HL-60 (cell line): ENCODE data around the gene TOGARAM2.

ENCODE experiments used
- DNase-seq, 2 experiments: peaks; one replicate each; pipeline ENCODE4 v3.0.0-alpha.2; 2010 to 2020; ENCODE audit warnings: low read depth in 1 of 2, low spot score in 1 of 2
- H3K27ac ChIP-seq: fragments of 250-450 bp; sonication (Bioruptor Pico); replicated peaks from 2 replicates; pipeline ENCODE4 v1.5.1; 2020; ENCODE audit warnings: mild to moderate bottlenecking, moderate library complexity
- H3K27me3 ChIP-seq: fragments of 250-450 bp; sonication (Bioruptor Pico); 2 replicates; pipeline ENCODE4 v1.5.1; 2021; ENCODE audit warnings: mild to moderate bottlenecking, moderate library complexity; ENCODE audit not compliant: insufficient read depth, poor library complexity, severe bottlenecking
- H3K4me3 ChIP-seq: replicated peaks from 2 replicates; pipeline ENCODE4 v1.5.1; 2011; ENCODE audit warnings: mild to moderate bottlenecking, control low read depth, low read length; ENCODE audit not compliant: insufficient read depth
- GABPA ChIP-seq: IDR thresholded peaks from 2 replicates; pipeline ENCODE4 v1.6.1; 2012; ENCODE audit warnings: low read depth
- POLR2AphosphoS5 ChIP-seq: IDR thresholded peaks from 2 replicates; pipeline ENCODE4 v1.6.1; 2012; ENCODE audit warnings: low read depth
- SPI1 ChIP-seq: IDR thresholded peaks from 2 replicates; pipeline ENCODE4 v1.6.1; 2012; ENCODE audit warnings: low read depth, mild to moderate bottlenecking, borderline replicate concordance
- TF ChIP-seq, protein P1 (sequence below): IDR thresholded peaks from 2 replicates; pipeline ENCODE4 v1.6.1; 2012; ENCODE audit warnings: low read depth; ENCODE audit not compliant: insufficient replicate concordance
- TF ChIP-seq, protein P2 (sequence below): IDR thresholded peaks from one replicate; pipeline ENCODE4 v1.5.1; 2011; ENCODE audit warnings: low read length, control low read depth, inconsistent platforms; ENCODE audit not compliant: insufficient read depth

Gene TOGARAM2

DNA sequence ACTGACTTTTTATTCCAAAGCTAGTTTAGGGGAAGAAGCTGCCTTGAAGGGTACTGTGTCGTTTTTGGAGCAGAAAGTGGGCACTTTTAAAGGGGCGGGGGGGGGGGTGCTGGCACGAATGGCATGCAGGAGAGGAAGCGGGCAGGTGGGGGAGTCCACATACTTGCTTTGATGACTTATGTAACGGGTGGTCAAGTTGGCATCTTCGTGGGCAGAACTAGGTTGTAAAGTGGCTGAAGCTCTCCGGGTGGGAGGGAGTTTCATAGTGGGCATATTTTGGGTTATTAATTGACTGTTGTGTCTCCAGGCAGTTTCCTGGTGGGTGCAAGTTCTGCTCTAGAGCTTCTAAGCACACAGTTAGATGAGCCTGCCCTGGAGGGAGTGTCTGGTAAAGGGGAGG, 73.3 kb downstream of the TOGARAM2 start:
- Histone ChIP-seq H3K27me3 (no peaks in the 10 kb centered on the region), H3K27ac (no peak overlapping the region), H3K4me3 (no peak overlapping the region)
- no peak for DNase-seq
- no peak for TF ChIP-seq GABPA
- no peak for TF ChIP-seq POLR2AphosphoS5
- TF ChIP-seq, protein P1, sequence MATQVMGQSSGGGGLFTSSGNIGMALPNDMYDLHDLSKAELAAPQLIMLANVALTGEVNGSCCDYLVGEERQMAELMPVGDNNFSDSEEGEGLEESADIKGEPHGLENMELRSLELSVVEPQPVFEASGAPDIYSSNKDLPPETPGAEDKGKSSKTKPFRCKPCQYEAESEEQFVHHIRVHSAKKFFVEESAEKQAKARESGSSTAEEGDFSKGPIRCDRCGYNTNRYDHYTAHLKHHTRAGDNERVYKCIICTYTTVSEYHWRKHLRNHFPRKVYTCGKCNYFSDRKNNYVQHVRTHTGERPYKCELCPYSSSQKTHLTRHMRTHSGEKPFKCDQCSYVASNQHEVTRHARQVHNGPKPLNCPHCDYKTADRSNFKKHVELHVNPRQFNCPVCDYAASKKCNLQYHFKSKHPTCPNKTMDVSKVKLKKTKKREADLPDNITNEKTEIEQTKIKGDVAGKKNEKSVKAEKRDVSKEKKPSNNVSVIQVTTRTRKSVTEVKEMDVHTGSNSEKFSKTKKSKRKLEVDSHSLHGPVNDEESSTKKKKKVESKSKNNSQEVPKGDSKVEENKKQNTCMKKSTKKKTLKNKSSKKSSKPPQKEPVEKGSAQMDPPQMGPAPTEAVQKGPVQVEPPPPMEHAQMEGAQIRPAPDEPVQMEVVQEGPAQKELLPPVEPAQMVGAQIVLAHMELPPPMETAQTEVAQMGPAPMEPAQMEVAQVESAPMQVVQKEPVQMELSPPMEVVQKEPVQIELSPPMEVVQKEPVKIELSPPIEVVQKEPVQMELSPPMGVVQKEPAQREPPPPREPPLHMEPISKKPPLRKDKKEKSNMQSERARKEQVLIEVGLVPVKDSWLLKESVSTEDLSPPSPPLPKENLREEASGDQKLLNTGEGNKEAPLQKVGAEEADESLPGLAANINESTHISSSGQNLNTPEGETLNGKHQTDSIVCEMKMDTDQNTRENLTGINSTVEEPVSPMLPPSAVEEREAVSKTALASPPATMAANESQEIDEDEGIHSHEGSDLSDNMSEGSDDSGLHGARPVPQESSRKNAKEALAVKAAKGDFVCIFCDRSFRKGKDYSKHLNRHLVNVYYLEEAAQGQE = no peak
- TF ChIP-seq, protein P2, sequence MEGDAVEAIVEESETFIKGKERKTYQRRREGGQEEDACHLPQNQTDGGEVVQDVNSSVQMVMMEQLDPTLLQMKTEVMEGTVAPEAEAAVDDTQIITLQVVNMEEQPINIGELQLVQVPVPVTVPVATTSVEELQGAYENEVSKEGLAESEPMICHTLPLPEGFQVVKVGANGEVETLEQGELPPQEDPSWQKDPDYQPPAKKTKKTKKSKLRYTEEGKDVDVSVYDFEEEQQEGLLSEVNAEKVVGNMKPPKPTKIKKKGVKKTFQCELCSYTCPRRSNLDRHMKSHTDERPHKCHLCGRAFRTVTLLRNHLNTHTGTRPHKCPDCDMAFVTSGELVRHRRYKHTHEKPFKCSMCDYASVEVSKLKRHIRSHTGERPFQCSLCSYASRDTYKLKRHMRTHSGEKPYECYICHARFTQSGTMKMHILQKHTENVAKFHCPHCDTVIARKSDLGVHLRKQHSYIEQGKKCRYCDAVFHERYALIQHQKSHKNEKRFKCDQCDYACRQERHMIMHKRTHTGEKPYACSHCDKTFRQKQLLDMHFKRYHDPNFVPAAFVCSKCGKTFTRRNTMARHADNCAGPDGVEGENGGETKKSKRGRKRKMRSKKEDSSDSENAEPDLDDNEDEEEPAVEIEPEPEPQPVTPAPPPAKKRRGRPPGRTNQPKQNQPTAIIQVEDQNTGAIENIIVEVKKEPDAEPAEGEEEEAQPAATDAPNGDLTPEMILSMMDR = no peak
- no peak for TF ChIP-seq SPI1

DNA sequence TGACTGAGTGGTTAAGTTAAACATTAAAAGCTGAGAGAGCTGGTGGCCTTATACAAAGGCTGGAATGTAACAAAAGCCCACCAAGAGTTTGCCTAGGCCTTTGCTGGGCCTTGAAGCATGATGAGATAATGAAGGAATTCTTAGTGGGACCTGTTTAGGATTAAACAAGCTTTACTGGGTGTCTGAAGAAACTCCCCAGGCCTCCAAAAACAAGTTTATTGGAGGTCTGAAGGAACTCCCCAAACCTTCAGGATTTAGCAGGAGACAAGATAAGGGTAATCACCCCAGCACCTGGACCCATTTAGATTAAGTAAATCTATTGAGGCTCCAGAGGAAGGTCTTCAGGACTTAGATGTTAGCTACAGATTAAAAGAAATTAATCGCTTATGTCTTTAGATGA, 74.5 kb downstream of the TOGARAM2 start:
- Histone ChIP-seq H3K4me3 (no peak overlapping the region), H3K27me3 (no peaks in the 10 kb centered on the region), H3K27ac (no peak overlapping the region)
- no peak for TF ChIP-seq SPI1
- TF ChIP-seq, protein P1 = no peak
- TF ChIP-seq GABPA = no peak
- no peak for TF ChIP-seq POLR2AphosphoS5
- TF ChIP-seq, protein P2 = no peak
- no peak for DNase-seq

DNA sequence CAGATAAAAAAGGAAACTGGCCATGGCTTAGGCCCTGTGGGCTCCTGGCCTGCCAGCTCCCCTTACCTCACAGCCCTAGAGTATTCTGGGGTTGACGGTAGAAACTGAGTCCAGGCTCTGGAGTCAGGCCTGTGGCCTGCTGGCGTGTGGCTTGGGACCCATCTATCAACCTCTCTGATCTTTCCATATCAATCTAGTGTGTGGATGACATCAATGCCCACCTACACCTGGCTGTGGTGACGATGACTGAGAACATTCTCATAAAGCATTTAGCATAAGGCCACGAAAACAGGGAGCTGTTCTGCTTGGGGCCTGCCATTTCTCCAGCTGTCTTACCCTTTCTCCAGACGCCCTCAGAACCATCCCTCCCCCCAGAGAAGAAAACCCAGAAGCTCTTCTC, 75.4 kb downstream of the TOGARAM2 start:
- TF ChIP-seq GABPA = no peak
- no peak for TF ChIP-seq SPI1
- TF ChIP-seq, protein P1 = no peak
- no peak for TF ChIP-seq POLR2AphosphoS5
- TF ChIP-seq, protein P2 = no peak
- no peak overlapping the region for H3K4me3 ChIP-seq
- DNase-seq = no peak
- no peak overlapping the region for H3K27ac ChIP-seq
- H3K27me3 ChIP-seq = no peaks in the 10 kb centered on the region
